NCI-H2029 (cell line): Measurements from ENCODE around the gene PHACTR3.

Experiments
- DNase-seq: peaks from one replicate; lab custom pipeline; 2025; lab: John Stamatoyannopoulos, UW

The PHACTR3 gene

GRCh38 chr20:59647271-59647670, 42.9 kb downstream of the PHACTR3 start:
- no peak for DNase-seq

GRCh38 chr20:59648466-59649070, 44.2 kb downstream of the PHACTR3 start:
- no peak for DNase-seq

- DNase-seq = no peak
Measured at GRCh38 chr20:59650418-59650817, 46.1 kb downstream of the PHACTR3 start.

GRCh38 chr20:59652381-59652780, 48.0 kb downstream of the PHACTR3 start:
- DNase-seq = no peak

GRCh38 chr20:59656417-59656816, 52.1 kb downstream of the PHACTR3 start:
- no peak for DNase-seq

GRCh38 chr20:59657459-59658046, 53.2 kb downstream of the PHACTR3 start:
- DNase-seq = no peak

GRCh38 chr20:59660471-59660870, 56.1 kb downstream of the PHACTR3 start:
- no peak for DNase-seq

GRCh38 chr20:59661153-59661552, 56.8 kb downstream of the PHACTR3 start:
- DNase-seq = no peak

- DNase-seq = no peak
Measured at GRCh38 chr20:59661621-59662020, 57.3 kb downstream of the PHACTR3 start.

GRCh38 chr20:59662161-59662560, 57.8 kb downstream of the PHACTR3 start:
- no peak for DNase-seq

- no peak for DNase-seq
Measured at GRCh38 chr20:59662856-59663512, 58.6 kb downstream of the PHACTR3 start.

- no peak for DNase-seq
Measured at GRCh38 chr20:59663513-59664060, 59.2 kb downstream of the PHACTR3 start.

- DNase-seq = no peak
Measured at GRCh38 chr20:59664421-59664941, 60.1 kb downstream of the PHACTR3 start.

- DNase-seq = no peak
Measured at GRCh38 chr20:59665656-59666555, 61.6 kb downstream of the PHACTR3 start.

- no peak for DNase-seq
Measured at GRCh38 chr20:59666586-59666985, 62.2 kb downstream of the PHACTR3 start.

- DNase-seq = no peak
Measured at GRCh38 chr20:59667131-59667530, 62.8 kb downstream of the PHACTR3 start.

GRCh38 chr20:59667981-59668515, 63.7 kb downstream of the PHACTR3 start:
- no peak for DNase-seq

GRCh38 chr20:59668926-59669850, 64.8 kb downstream of the PHACTR3 start:
- DNase-seq = no peak

- no peak for DNase-seq
Measured at GRCh38 chr20:59670786-59671492, 66.6 kb downstream of the PHACTR3 start.
